Measurements from ENCODE around the gene HIPK3.

The HIPK3 gene

GRCh38 chr11:33383920-33384209 is 126.7 kb downstream of the HIPK3 start:
- no peak overlapping the region for H3K4me3 ChIP-seq (ENCODE audit: low read depth, low read length)
- TF ChIP-seq CTCF (IDR thresholded peaks at IDR 0.05; ENCODE audit: low read depth, low read length, missing control alignments) = no peak

GRCh38 chr11:33384220-33384619 is 127.0 kb downstream of the HIPK3 start:
- H3K4me3 ChIP-seq (ENCODE audit: low read depth, low read length) = no peak overlapping the region
- TF ChIP-seq CTCF (IDR thresholded peaks at IDR 0.05; ENCODE audit: low read depth, low read length, missing control alignments) = no peak
- in situ Hi-C loops (cut with HindIII; ENCODE audit: low sequenced_read_pairs) = no loop called here
- no peak for DNase-seq (ENCODE audit: low read depth)

More at GRCh38 chr11:33383920-33384209, 126.7 kb downstream of the HIPK3 start:
- in situ Hi-C loops (cut with HindIII; ENCODE audit: low sequenced_read_pairs) = no loop called here
- DNase-seq (ENCODE audit: low read depth) = no peak

DNA sequence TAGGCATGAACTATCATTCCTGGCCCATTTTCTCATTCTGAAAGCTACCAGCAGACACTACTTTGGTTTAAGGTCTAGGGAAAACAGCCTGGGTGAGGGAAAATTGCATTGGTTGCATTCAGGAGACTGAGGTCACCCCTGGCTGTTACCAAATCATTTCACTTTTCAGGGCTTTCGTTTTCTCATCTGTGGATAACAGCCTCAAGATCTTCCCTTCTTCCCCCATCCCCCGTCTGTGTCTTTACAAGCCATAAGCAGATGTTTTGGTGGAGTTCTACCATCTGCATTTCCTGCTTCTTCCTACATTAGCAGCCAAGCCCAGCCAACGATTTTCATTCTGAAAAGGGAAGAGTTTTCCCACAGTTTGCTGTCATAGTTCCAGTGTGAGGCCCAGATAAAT is 130.4 kb downstream of the HIPK3 start:
- TF ChIP-seq CTCF (IDR thresholded peaks at IDR 0.05; ENCODE audit: low read depth, low read length, missing control alignments) = no peak
- no peak overlapping the region for H3K4me3 ChIP-seq (ENCODE audit: low read depth, low read length)
- DNase-seq (ENCODE audit: low read depth) = no peak
- in situ Hi-C loops (cut with HindIII; ENCODE audit: low sequenced_read_pairs) = no loop called here

GRCh38 chr11:33387996-33388395 is 130.8 kb downstream of the HIPK3 start:
- no peak for DNase-seq (ENCODE audit: low read depth)
- H3K4me3 ChIP-seq (ENCODE audit: low read depth, low read length) = no peak overlapping the region
- in situ Hi-C loops (cut with HindIII; ENCODE audit: low sequenced_read_pairs) = no loop called here
- TF ChIP-seq CTCF (IDR thresholded peaks at IDR 0.05; ENCODE audit: low read depth, low read length, missing control alignments) = no peak

GRCh38 chr11:33388793-33389525 is 131.8 kb downstream of the HIPK3 start:
- TF ChIP-seq CTCF (IDR thresholded peaks at IDR 0.05; ENCODE audit: low read depth, low read length, missing control alignments) = no peak
- DNase-seq (ENCODE audit: low read depth) = no peak
- in situ Hi-C loops (cut with HindIII; ENCODE audit: low sequenced_read_pairs) = no loop called here
- H3K4me3 ChIP-seq (ENCODE audit: low read depth, low read length) = no peak overlapping the region

DNA sequence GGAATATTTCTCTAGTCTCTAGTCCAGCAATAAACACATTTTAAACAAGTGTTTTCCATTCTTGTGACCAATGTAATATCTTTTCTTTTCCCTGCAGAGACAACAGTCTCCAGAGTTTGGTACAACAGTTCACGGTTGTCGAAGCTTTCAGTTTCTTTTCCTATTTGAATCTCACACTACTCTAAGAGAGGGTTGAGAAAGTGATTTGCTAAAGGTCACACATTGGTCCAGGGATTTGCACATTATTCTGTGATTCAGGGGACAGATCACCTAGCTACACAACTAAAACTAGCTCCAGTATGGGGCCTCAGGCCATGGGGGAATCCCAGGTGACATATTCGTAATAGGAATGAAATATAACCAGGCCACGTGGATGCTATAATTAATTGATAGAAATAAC is 132.5 kb downstream of the HIPK3 start:
- no peak for DNase-seq (ENCODE audit: low read depth)
- in situ Hi-C loops (cut with HindIII; ENCODE audit: low sequenced_read_pairs) = no loop called here
- TF ChIP-seq CTCF (IDR thresholded peaks at IDR 0.05; ENCODE audit: low read depth, low read length, missing control alignments) = no peak
- H3K4me3 ChIP-seq (ENCODE audit: low read depth, low read length) = no peak overlapping the region
